ENCODE results near the gene CCDC15.
"Not testable (repeated sequence)": the region's sequence is repeated elsewhere in the genome, so short reads cannot be mapped to it uniquely, and the experiment has no call there.

Gene CCDC15

DNA sequence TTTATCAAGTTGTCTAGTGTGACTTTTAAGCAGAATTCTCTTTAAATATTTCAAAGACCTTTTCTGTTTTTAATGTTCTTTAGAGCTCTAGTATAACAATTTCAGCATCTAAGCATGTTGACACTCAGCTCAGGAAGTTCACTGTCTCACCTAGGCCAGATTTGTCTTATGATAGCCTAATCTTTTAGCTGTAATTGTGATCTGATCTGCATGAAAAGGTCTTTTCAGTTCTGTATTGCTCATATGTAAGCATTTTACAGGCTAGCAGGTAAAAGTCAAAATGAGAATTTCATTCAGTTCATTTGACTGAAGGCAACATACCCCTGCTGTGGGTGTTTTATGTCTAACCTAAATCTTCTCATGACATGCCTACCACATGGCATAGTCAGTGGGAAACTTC, 62.4 kb downstream of the CCDC15 start:
- no peak for DNase-seq

DNA sequence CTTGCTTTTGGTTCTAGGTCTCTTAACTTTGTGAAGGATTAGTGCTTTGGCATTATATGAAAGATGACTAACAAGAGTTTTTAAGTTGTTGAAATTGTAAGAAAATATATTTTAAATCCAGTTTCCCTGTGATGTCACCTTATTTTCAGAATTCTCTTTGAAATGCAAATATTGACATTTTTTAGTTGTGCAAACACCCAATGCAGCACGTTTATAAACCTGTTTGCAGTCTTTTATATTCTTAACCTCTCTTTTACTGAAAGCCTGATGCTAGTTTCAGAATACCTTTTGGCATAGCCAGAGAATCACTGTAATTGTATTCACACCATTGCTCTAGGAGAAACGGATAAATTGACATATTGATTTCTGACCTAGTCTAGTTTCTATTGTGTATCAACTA, 66.3 kb downstream of the CCDC15 start:
- DNase-seq = no peak

GRCh38 chr11:125022551-125022950, 68.5 kb downstream of the CCDC15 start:
- no peak for DNase-seq

DNA sequence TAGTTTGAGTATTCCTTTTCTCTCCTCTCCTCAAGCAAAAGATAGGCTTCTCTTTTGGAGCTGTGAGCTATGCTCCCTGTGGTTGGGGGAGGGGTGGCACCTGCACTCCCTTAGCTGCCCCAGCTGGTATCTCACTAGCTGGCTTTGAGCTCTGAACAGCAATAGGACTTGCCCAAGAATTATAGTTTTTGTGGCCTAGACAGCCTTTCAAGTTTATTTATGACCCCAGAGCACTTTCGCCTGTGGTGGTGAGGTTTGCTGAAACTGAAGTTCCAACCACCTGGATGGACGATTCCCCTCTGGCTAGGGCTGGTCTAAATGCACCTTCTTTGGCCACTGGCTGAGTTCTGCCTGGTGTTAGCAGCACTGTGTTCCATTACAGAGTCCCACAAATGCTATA, 72.0 kb downstream of the CCDC15 start:
- DNase-seq = no peak

DNA sequence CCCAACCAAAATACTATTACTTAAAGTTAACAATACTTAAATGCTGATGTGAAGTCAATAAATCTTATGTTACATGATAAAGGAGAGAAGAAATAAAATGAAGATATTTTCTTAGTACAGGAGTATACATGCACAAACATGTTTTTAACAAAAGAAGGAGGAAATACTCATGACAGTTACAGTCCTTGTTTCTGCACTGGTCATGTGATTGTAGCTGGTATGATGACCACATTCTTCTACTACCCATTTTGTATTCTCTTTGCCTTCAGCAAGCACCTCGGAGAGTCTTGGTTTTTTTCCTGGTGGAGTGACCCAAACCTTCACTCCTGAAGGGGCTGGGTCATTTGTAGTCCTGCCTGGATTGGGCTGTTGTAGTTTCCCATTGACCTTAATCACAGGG, 75.4 kb downstream of the CCDC15 start:
- not testable (repeated sequence) for DNase-seq

GRCh38 chr11:125036933-125037332, 82.9 kb downstream of the CCDC15 start:
- DNase-seq = no peak

- no peak for DNase-seq
Measured at GRCh38 chr11:125049164-125049792, 95.3 kb downstream of the CCDC15 start.

GRCh38 chr11:125052047-125052446, 98.0 kb downstream of the CCDC15 start:
- no peak for DNase-seq

GRCh38 chr11:125053167-125053566, 99.2 kb downstream of the CCDC15 start:
- DNase-seq = no peak

DNA sequence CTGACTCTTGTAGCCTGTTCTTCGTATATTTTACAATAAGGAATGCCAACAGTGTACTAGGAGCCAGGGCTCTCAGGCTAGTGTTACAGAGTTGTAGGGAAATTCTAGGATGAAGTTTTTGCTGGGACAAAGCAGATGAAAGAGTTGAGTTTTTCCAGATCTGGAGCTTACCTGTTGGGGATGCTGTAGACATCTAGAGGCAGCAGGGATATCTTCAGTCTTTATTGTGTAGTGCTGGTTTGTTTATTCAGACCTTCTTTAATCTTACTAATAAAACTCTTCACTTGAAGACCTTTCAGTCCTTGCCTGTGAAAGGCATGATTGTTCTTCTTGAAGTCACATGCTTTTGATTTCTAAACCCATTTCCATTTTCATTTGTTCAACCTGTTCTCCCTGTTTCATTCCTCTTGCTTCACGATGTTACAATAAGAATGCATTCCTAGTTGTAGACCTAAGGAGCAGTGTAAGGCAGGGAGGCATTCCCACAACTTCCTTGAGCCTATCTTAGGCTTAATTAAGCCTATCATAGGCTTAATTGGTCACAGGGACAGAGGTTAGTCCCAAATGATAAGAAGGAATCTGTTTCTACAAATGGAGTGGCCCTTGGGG, 101.2 kb downstream of the CCDC15 start:
- DNase-seq = no peak

- not testable (repeated sequence) for DNase-seq
Measured at GRCh38 chr11:125056111-125056510, 102.1 kb downstream of the CCDC15 start.

DNA sequence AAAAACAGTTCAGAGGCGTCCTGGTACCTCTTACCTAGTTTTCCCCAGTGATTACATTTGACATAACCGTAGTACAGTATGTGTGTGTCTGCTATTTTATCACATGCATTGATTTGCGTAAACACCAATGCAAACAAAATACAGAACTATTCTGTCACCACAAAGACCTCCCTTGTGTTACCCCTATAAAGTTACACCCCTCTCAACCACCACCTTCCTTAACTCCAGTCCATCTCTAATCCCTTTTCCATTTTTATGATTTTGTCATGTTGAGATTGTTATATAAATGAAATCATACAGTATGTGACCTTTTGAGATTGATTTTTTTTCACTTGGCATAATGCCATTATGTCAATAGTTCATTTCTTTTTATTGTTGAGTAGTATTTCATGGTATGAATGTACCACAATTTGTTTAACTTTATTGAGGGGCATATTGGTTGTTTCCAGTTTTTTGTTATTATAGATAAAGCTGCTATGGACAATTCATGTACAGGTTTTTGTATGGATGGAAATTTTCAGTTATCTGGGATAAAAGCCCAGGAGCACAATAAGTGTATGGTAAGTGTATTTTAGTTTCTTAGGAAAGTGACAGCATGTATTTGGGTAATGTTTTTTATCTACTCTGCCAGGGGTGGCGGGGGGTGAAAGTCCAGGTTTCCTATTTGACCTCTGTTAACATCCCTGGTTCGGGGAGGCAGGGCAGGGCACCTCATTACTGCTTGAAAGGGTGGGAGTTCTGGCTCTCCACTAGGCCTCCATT, 103.1 kb downstream of the CCDC15 start:
- no peak for DNase-seq

- no peak for DNase-seq
Measured at GRCh38 chr11:125057693-125058016, 103.7 kb downstream of the CCDC15 start.

DNA sequence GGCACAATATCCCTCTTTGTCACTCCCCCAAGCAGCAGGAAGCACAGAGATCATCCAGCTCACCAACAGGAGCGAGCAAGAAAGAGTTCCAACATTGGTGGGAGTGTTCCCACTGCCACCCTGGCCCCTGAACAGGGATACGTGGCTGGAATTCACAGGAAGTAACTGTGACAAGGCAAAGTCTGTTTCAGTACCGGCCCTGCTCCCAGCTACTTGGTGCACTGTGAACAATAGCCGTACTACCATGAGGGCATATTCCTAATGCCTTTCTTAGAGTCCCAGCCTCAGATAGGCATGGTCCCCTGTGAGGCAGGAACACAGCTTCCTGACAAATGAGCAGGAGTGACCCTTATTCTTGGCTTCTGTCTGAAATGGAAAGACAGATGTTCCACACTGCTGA, 107.3 kb downstream of the CCDC15 start:
- DNase-seq = no peak

- DNase-seq = no peak
Measured at GRCh38 chr11:125062218-125062930, 108.4 kb downstream of the CCDC15 start.

- peak; percentile 21 to 41 for DNase-seq
Measured at GRCh38 chr11:125062931-125063428, 109.0 kb downstream of the CCDC15 start, which contains the start of gene SLC37A2. SLC37A2 (plus strand) TSS chr11:125063305; CDS start chr11:125063368, 63 bp downstream.

GRCh38 chr11:125063429-125064043, 109.5 kb downstream of the CCDC15 start:
- DNase-seq = no peak

DNA sequence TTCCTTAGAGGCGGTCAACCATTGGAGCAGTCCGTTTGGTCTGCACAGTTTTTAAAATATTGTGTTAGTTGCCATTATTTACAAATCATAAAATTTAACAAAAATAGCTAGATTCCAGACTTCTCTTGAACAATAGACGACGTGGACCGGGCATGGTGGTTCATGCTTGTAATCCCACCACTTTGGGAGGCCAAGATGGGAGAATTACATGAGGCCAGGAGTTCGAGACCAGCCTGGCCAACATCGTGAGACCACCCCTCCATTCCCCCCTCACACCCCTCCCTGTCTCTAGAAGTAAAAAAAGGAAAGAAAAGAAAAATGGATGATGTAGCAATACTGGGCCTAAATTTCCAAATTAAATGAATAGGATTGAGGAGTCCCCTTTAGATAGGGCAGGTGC, 110.1 kb downstream of the CCDC15 start:
- DNase-seq = no peak

DNA sequence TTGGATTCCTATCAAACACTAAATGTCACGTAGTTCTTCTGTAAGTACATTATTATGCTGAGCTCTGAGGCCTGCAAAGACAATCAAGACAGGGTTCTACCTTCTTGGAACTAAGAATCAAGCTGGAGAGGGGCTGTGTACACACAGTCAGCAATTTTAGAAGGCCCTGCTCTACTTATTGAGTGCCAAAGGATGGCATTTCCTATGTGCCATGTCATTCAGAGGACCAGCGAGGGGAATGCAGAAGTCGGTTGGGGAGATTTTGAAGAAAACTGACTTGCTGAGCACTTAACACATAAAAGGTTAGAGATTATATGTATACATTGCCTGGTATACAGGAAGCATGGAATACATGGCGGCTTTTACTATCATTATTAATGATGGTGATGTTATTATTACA, 114.4 kb downstream of the CCDC15 start:
- no peak for DNase-seq

DNA sequence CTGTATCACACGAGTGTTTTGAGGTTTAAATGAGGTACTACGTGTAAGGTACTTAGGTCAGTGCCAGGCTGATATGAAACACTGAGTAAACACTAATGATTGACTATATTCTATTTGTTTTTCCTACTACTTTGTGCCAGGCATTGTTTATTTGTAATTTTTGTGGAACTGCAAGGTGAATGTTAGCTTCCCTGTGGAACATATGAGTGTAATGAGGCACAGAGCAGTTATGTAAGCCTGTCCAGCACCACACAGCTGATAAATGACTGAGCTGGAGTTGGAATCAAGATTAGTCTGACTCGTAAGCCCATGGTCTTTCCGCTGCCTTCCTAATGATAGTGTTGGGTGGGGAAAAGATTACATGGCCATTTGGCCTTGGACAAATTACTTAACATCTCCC, 115.0 kb downstream of the CCDC15 start:
- DNase-seq = no peak

DNA sequence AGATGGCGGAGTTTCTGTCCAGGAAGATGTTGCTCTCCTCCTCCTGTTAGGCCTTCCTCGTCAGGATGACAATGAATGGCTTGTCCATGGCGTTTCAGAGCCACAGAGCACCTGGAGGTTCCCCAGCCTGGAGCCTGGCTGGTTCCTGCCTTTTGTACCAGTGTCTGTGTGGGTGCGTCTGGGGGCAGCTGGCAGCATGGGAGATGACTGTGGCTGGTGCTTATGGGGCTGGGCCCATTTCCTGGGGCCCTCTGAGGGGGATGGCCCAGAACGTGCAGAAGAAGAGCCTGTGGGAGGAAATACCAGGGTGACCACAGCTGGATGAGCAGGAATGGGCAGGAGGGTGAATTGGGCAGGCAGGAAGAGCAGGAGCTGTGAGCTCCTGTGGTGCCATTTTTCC, 115.8 kb downstream of the CCDC15 start:
- DNase-seq = no peak

- no peak for DNase-seq
Measured at GRCh38 chr11:125070699-125071254, 116.8 kb downstream of the CCDC15 start.

- DNase-seq = no peak
Measured at GRCh38 chr11:125071435-125071834, 117.4 kb downstream of the CCDC15 start.
